Subcutaneous adipose tissue (tissue), 4 donors: ENCODE measurements around the gene NBPF4. TPM values are rescaled to one million over a fixed set of nuclear protein-coding genes. Genes with fewer than 3 reads are reported as not detected.

Experiments used
- CTCF ChIP-seq: fragments of 450-650 bp; IDR thresholded peaks from one replicate; pipeline ENCODE4 v1.5.1; 2016; ENCODE audit warnings: low read depth, mild to moderate bottlenecking, control low read depth, antibody characterized with exemption, moderate library complexity
- total RNA-seq, 4 donors: library from RNA; depleted of rRNA; stranded (reverse); fragments of >200 nt; gene quantifications; one replicate each; pipeline ENCODE4 v1.1.0, GENCODE V29; 2016

Gene NBPF4
- total RNA-seq, 4 donors from 2014 or later, result not detected

GRCh38 chr1:108182959-108183700, 60.7 kb downstream of the NBPF4 start:
- no peak for TF ChIP-seq CTCF

GRCh38 chr1:108179018-108179417, 64.9 kb downstream of the NBPF4 start:
- no peak for TF ChIP-seq CTCF

Other genes with a start within 250 kb of the NBPF4 start
- gene SLC25A24, start 43.7 kb downstream of the NBPF4 start, total RNA-seq, result 10 to 100 TPM; 44.5 to 76.7 (median 63.7) TPM
- gene NBPF6, start 206.3 kb upstream of the NBPF4 start, total RNA-seq, result not detected